MM.1S (cell line): ENCODE results near the gene SLX9.

Experiments used
- EZH2 ChIP-seq: fragments of 300-600 bp; sonication (generic); optimal IDR thresholded peaks from 2 replicates; pipeline ENCODE3; 2017; ENCODE audit warnings: low read depth, mild to moderate bottlenecking, antibody characterized with exemption, low read length, mixed read lengths
- EZH2phosphoT487 ChIP-seq: fragments of 300-600 bp; sonication (generic); IDR thresholded peaks from 2 replicates; pipeline ENCODE4 v1.6.1; 2018; ENCODE audit warnings: antibody characterized with exemption, low read length
- TF ChIP-seq, protein P1 (sequence below): fragments of 300-600 bp; sonication (generic); IDR thresholded peaks from 2 replicates; pipeline ENCODE4 v1.5.1; 2016; ENCODE audit warnings: antibody characterized with exemption, low read length, mixed read lengths

GRCh38 chr21:45013260-45013841 is 73.5 kb downstream of the SLX9 start:
- TF ChIP-seq, protein P1, sequence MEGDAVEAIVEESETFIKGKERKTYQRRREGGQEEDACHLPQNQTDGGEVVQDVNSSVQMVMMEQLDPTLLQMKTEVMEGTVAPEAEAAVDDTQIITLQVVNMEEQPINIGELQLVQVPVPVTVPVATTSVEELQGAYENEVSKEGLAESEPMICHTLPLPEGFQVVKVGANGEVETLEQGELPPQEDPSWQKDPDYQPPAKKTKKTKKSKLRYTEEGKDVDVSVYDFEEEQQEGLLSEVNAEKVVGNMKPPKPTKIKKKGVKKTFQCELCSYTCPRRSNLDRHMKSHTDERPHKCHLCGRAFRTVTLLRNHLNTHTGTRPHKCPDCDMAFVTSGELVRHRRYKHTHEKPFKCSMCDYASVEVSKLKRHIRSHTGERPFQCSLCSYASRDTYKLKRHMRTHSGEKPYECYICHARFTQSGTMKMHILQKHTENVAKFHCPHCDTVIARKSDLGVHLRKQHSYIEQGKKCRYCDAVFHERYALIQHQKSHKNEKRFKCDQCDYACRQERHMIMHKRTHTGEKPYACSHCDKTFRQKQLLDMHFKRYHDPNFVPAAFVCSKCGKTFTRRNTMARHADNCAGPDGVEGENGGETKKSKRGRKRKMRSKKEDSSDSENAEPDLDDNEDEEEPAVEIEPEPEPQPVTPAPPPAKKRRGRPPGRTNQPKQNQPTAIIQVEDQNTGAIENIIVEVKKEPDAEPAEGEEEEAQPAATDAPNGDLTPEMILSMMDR: no peak
- TF ChIP-seq EZH2 (no peak), EZH2phosphoT487 (no peak)
